CD4-positive, alpha-beta T cell (primary cell): ENCODE measurements around the gene NUDT8. TPM values are rescaled to one million over a fixed set of nuclear protein-coding genes. Genes with fewer than 3 reads are reported as not detected.
"Not testable (repeated sequence)": the region's sequence is repeated elsewhere in the genome, so short reads cannot be mapped to it uniquely, and the experiment has no call there.

Experiments
- ATAC-seq: fragments of 200-7000 bp; cut with Tn5 transposase; one replicate; pipeline ENCODE4 v1.10.0; 2022; ENCODE audit warnings: mild to moderate bottlenecking; ENCODE audit not compliant: poor library complexity
- CTCF ChIA-PET: fragments of 350-600 bp; sonication (Branson Sonifier 250); formaldehyde crosslinking; loops from one replicate; lab custom pipeline; 2021; ENCODE audit warnings: antibody characterized with exemption, inconsistent platforms; lab: Charles Lee
- POLR2A ChIA-PET: fragments of 350-600 bp; sonication (Branson Sonifier 250); formaldehyde crosslinking; loops from one replicate; lab custom pipeline; 2021; ENCODE audit warnings: antibody characterized with exemption, inconsistent platforms; lab: Charles Lee
- DNase-seq, 14 experiments: peaks; one replicate each; pipeline ENCODE4 v3.0.0-alpha.2; 2013 to 2020; ENCODE audit warnings: mixed read lengths in 2 of 14
- H3K27ac ChIP-seq, 2 donors: one replicate each; pipeline versions ENCODE4 v1.5.1 to v1.7.0; 2013; ENCODE audit warnings: low read length in 2 of 2, low read depth in 1 of 2, mild to moderate bottlenecking in 1 of 2
- H3K27me3 ChIP-seq, 2 experiments: 1 replicate in 1 of 2; 2 replicates in 1 of 2; pipeline versions ENCODE4 v1.6.1 to v1.7.0; 2013; ENCODE audit warnings: low read length in 2 of 2, control low read depth in 1 of 2, mild to moderate bottlenecking in 1 of 2, moderate library complexity in 1 of 2; ENCODE audit not compliant: insufficient read depth in 2 of 2, control insufficient read depth in 1 of 2
- H3K36me3 ChIP-seq: one replicate; pipeline ENCODE4 v1.6.1; 2013; ENCODE audit warnings: low read length, control low read depth; ENCODE audit not compliant: insufficient read depth
- H3K4me1 ChIP-seq: one replicate; pipeline ENCODE4 v1.6.1; 2013; ENCODE audit warnings: low read length, control low read depth; ENCODE audit not compliant: insufficient read depth
- H3K4me3 ChIP-seq: one replicate; pipeline ENCODE4 v1.5.1; 2013; ENCODE audit warnings: mild to moderate bottlenecking, low read length, moderate library complexity
- H3K9me3 ChIP-seq, 2 experiments: 1 replicate in 1 of 2; 2 replicates in 1 of 2; pipeline versions ENCODE4 v1.6.1 to v1.7.0; 2013; ENCODE audit warnings: low read length in 2 of 2, mild to moderate bottlenecking in 2 of 2, control low read depth in 1 of 2, moderate library complexity in 1 of 2; ENCODE audit not compliant: control insufficient read depth in 1 of 2, insufficient read depth in 1 of 2
- H3K27ac Mint-ChIP-seq: one replicate; pipeline ENCODE4 v1.8.0; 2020; ENCODE audit warnings: mixed read lengths
- H3K27me3 Mint-ChIP-seq: one replicate; pipeline ENCODE4 v1.8.0; 2021; ENCODE audit warnings: mixed read lengths
- H3K36me3 Mint-ChIP-seq: one replicate; pipeline ENCODE4 v1.8.0; 2021; ENCODE audit warnings: low read depth, mixed read lengths
- H3K4me1 Mint-ChIP-seq: one replicate; pipeline ENCODE4 v1.8.0; 2021; ENCODE audit warnings: low read depth, mixed read lengths
- H3K4me3 Mint-ChIP-seq: one replicate; pipeline ENCODE4 v1.8.0; 2020; ENCODE audit warnings: mild to moderate bottlenecking, mixed read lengths
- H3K9me3 Mint-ChIP-seq: one replicate; pipeline ENCODE4 v1.8.0; 2020; ENCODE audit warnings: mixed read lengths
- CTCF ChIP-seq: fragments of 200-600 bp; IDR thresholded peaks from one replicate; pipeline ENCODE4 v1.8.0; 2022; ENCODE audit warnings: antibody characterized with exemption, mild to moderate bottlenecking
- intact Hi-C, 2 experiments: fragments of 100-400 bp; cut with DNase I in 1 of 2; cut with micrococcal nuclease in 1 of 2; formaldehyde crosslinking; loops; one replicate each; pipeline versions ENCODE4 v1.15.1 to v1.9.0; 2023 to 2025; cut with DNase I, micrococcal nuclease
- total RNA-seq, 174 experiments: library from RNA in 2 of 174; stranded (reverse) in 2 of 174; gene quantifications; one replicate each; pipeline ENCODE4 v1.2.3 and lab custom pipeline; 2021 to 2026

The NUDT8 gene
- total RNA-seq, 2 experiments from 2014 or later, result 0.92 to 1.4 TPM

- no peaks in the 10 kb centered on the region for H3K9me3 Mint-ChIP-seq
- Histone ChIP-seq H3K27me3 (no peaks in the 10 kb centered on the region), H3K36me3 (no peaks in the 10 kb centered on the region), H3K4me1 (peaks cover 3% of the 10 kb centered on the region), H3K9me3 (no peaks in the 10 kb centered on the region), H3K27ac (no peak overlapping the region), H3K4me3 (no peak overlapping the region)
- H3K27ac Mint-ChIP-seq, result no peak overlapping the region
- POLR2A ChIA-PET, result no interaction called here
- DNase-seq (peak in 1 of 14 experiments; percentile 8), ATAC-seq (no peak)
- H3K4me3 Mint-ChIP-seq, result no peak overlapping the region
- CTCF ChIA-PET, result interaction anchor here (1.3 kb wide), 1 partner anchor 33 kb away, joined by 3 read pairs; the partner anchor contains the start of gene NUDT8
- H3K27me3 Mint-ChIP-seq, result no peaks in the 10 kb centered on the region
- H3K36me3 Mint-ChIP-seq, result no peaks in the 10 kb centered on the region
- intact Hi-C loops, result loop anchor here in 1 of 2 experiments (10.0 kb wide), 1 partner anchor 148 kb away; no protein-coding TSS in a partner anchor
- H3K4me1 Mint-ChIP-seq, result no peaks in the 10 kb centered on the region
- TF ChIP-seq CTCF, result no peak
Observed at GRCh38 chr11:67662835-67663531, 33.2 kb upstream of the NUDT8 start.

GRCh38 chr11:67662142-67662834 is 32.6 kb upstream of the NUDT8 start:
- no peak overlapping the region for H3K4me3 Mint-ChIP-seq
- H3K9me3 Mint-ChIP-seq, result no peaks in the 10 kb centered on the region
- no peak for TF ChIP-seq CTCF
- ATAC-seq (no peak), DNase-seq (no peak)
- Histone ChIP-seq H3K27me3 (no peaks in the 10 kb centered on the region), H3K27ac (no peak overlapping the region), H3K36me3 (no peaks in the 10 kb centered on the region), H3K4me1 (peaks cover 3% of the 10 kb centered on the region), H3K4me3 (no peak overlapping the region), H3K9me3 (no peaks in the 10 kb centered on the region)
- intact Hi-C loops, result loop anchor here in 1 of 2 experiments (10.0 kb wide), 1 partner anchor 147 kb away; no protein-coding TSS in a partner anchor
- no peak overlapping the region for H3K27ac Mint-ChIP-seq
- CTCF ChIA-PET, result interaction anchor here (1.3 kb wide), 1 partner anchor 33 kb away, joined by 3 read pairs; the partner anchor contains the start of gene NUDT8
- POLR2A ChIA-PET, result no interaction called here
- no peaks in the 10 kb centered on the region for H3K4me1 Mint-ChIP-seq
- no peaks in the 10 kb centered on the region for H3K27me3 Mint-ChIP-seq
- H3K36me3 Mint-ChIP-seq, result no peaks in the 10 kb centered on the region

- H3K4me3 ChIP-seq, H3K27me3 ChIP-seq, DNase-seq, H3K36me3 Mint-ChIP-seq, H3K9me3 Mint-ChIP-seq, H3K4me1 ChIP-seq, H3K27ac ChIP-seq, CTCF ChIA-PET, H3K9me3 ChIP-seq, H3K27me3 Mint-ChIP-seq, H3K4me1 Mint-ChIP-seq, H3K36me3 ChIP-seq, H3K4me3 Mint-ChIP-seq, H3K27ac Mint-ChIP-seq, ATAC-seq: not testable (repeated sequence)
- POLR2A ChIA-PET, result interaction anchor here (4.2 kb wide), 1 partner anchor 31 kb away, joined by 32 read pairs; the partner anchor contains the start of gene NUDT8
- intact Hi-C loops, result loop anchor here in 1 of 2 experiments (10.0 kb wide), 1 partner anchor 146 kb away; no protein-coding TSS in a partner anchor
Observed at GRCh38 chr11:67660752-67661151, 31.0 kb upstream of the NUDT8 start.
